Measurements from ENCODE around the gene TBCCD1.

- TF ChIP-seq CTCF (IDR thresholded peaks at IDR 0.05) (no peak), POLR2A (IDR thresholded peaks at IDR 0.05; ENCODE audit: low read depth) (no peak), POLR2AphosphoS5 (IDR thresholded peaks at IDR 0.05) (no peak)
These were observed 43.7 kb downstream of the TBCCD1 start for GRCh38 chr3:186523434-186523833.

Measured in esophagus muscularis mucosa (tissue), 3 donors.